Osteoblast (primary cell): ENCODE results near the gene SNRNP40. TPM values are rescaled to one million over a fixed set of nuclear protein-coding genes. Genes with fewer than 3 reads are reported as not detected.

Experiments
- DNase-seq: peaks from one replicate; pipeline ENCODE4 v3.0.0; 2011; ENCODE audit warnings: low spot score, mixed read lengths; ENCODE audit not compliant: insufficient read length; ENCODE audit errors: missing footprints
- H2AFZ ChIP-seq: 2 replicates; pipeline ENCODE4 v1.6.0; 2011; ENCODE audit warnings: mild to moderate bottlenecking, low read length
- H3K27ac ChIP-seq: 2 replicates; pipeline ENCODE4 v1.5.1; 2011; ENCODE audit warnings: mild to moderate bottlenecking, low read depth, low read length, moderate library complexity
- H3K27me3 ChIP-seq: 2 replicates; pipeline ENCODE4 v1.6.0; 2012; ENCODE audit warnings: mild to moderate bottlenecking, control low read depth, inconsistent platforms, low read length, moderate library complexity; ENCODE audit not compliant: insufficient read depth
- H3K36me3 ChIP-seq: 2 replicates; pipeline ENCODE4 v1.5.1; 2011; ENCODE audit warnings: mild to moderate bottlenecking, low read length, control low read depth, moderate library complexity; ENCODE audit not compliant: insufficient read depth
- H3K4me1 ChIP-seq: 2 replicates; pipeline ENCODE4 v1.5.1; 2011; ENCODE audit warnings: mild to moderate bottlenecking, low read length, control low read depth, moderate library complexity; ENCODE audit not compliant: insufficient read depth
- H3K4me2 ChIP-seq: 2 replicates; pipeline ENCODE4 v1.6.0; 2011; ENCODE audit warnings: mild to moderate bottlenecking, low read length; ENCODE audit not compliant: insufficient read depth
- H3K4me3 ChIP-seq: fragments of 200-600 bp; sonication (generic); 3 replicates; pipeline ENCODE4 v1.5.1; 2012; ENCODE audit warnings: mild to moderate bottlenecking, low read length, inconsistent platforms; ENCODE audit not compliant: insufficient read depth
- H3K79me2 ChIP-seq: 2 replicates; pipeline ENCODE4 v1.6.0; 2012; ENCODE audit warnings: mild to moderate bottlenecking, low read length, control low read depth, inconsistent platforms; ENCODE audit not compliant: insufficient read depth
- H3K9me3 ChIP-seq: 2 replicates; pipeline ENCODE4 v1.5.1; 2011; ENCODE audit warnings: low read depth, low read length, control low read depth
- H4K20me1 ChIP-seq: 2 replicates; pipeline ENCODE4 v1.6.0; 2012; ENCODE audit warnings: mild to moderate bottlenecking, low read length, control low read depth; ENCODE audit not compliant: insufficient read depth
- CTCF ChIP-seq: IDR thresholded peaks from 2 replicates; pipeline ENCODE4 v1.5.1; 2011; ENCODE audit warnings: mild to moderate bottlenecking, low read depth, low read length, moderate library complexity; ENCODE audit errors: extremely low read depth
- total RNA-seq: library from RNA; depleted of rRNA; stranded (reverse); fragments of >200 nt; gene quantifications from 2 replicates; pipeline ENCODE4 v1.2.3, GENCODE V29; 2012

SNRNP40 gene
- total RNA-seq, 1 donor: 78.2 TPM

GRCh38 chr1:31234123-31234708 is 62.4 kb downstream of the SNRNP40 start:
- no peak overlapping the region for H3K4me2 ChIP-seq
- H3K4me3 ChIP-seq: no peak overlapping the region
- H4K20me1 ChIP-seq: no peaks in the 10 kb centered on the region
- H2AFZ ChIP-seq: no peak overlapping the region
- H3K27ac ChIP-seq: no peak overlapping the region
- H3K4me1 ChIP-seq: no peaks in the 10 kb centered on the region
- no peak for DNase-seq
- H3K36me3 ChIP-seq: no peaks in the 10 kb centered on the region
- no peak for TF ChIP-seq CTCF
- H3K9me3 ChIP-seq: no peaks in the 10 kb centered on the region
- no peaks in the 10 kb centered on the region for H3K79me2 ChIP-seq
- H3K27me3 ChIP-seq: peaks cover 53% of the 10 kb centered on the region

- Histone ChIP-seq H3K4me1 (no peaks in the 10 kb centered on the region), H3K9me3 (no peaks in the 10 kb centered on the region), H2AFZ (no peak overlapping the region), H3K4me2 (no peak overlapping the region), H3K27me3 (peaks cover 38% of the 10 kb centered on the region), H3K27ac (no peak overlapping the region), H3K79me2 (no peaks in the 10 kb centered on the region), H3K4me3 (no peak overlapping the region), H4K20me1 (no peaks in the 10 kb centered on the region), H3K36me3 (no peaks in the 10 kb centered on the region)
- no peak for TF ChIP-seq CTCF
- no peak for DNase-seq
These were observed 63.9 kb downstream of the SNRNP40 start for GRCh38 chr1:31232689-31233088.

GRCh38 chr1:31231802-31232201 is 64.8 kb downstream of the SNRNP40 start:
- Histone ChIP-seq H2AFZ (no peak overlapping the region), H3K4me2 (no peak overlapping the region), H3K79me2 (no peaks in the 10 kb centered on the region), H3K27ac (no peak overlapping the region), H4K20me1 (no peaks in the 10 kb centered on the region), H3K27me3 (peaks cover 29% of the 10 kb centered on the region), H3K9me3 (no peaks in the 10 kb centered on the region), H3K4me1 (no peaks in the 10 kb centered on the region), H3K36me3 (no peaks in the 10 kb centered on the region), H3K4me3 (no peak overlapping the region)
- TF ChIP-seq CTCF: no peak
- DNase-seq: no peak

- Histone ChIP-seq H3K79me2 (no peaks in the 10 kb centered on the region), H3K36me3 (no peaks in the 10 kb centered on the region), H3K27me3 (peaks cover 22% of the 10 kb centered on the region), H2AFZ (no peak overlapping the region), H3K27ac (no peak overlapping the region), H3K4me3 (no peak overlapping the region), H3K4me1 (no peaks in the 10 kb centered on the region), H4K20me1 (no peaks in the 10 kb centered on the region), H3K9me3 (no peaks in the 10 kb centered on the region), H3K4me2 (no peak overlapping the region)
- TF ChIP-seq CTCF: no peak
- DNase-seq: no peak
These were observed 66.2 kb downstream of the SNRNP40 start for GRCh38 chr1:31230378-31230777.
